GM18870 (cell line): ENCODE results near the gene ATP7A.
"Not testable (repeated sequence)": the region's sequence is repeated elsewhere in the genome, so short reads cannot be mapped to it uniquely, and the experiment has no call there.

Experiments used
- ATAC-seq: cut with Tn5 transposase; IDR thresholded peaks from one replicate; pipeline ENCODE4 v1.9.1; 2021; ENCODE audit warnings: moderate library complexity; ENCODE audit not compliant: unreplicated experiment

The ATP7A gene

GRCh38 chrX:77945031-77945430 lies 34.5 kb downstream of the ATP7A start:
- ATAC-seq, result not testable (repeated sequence)

GRCh38 chrX:77945910-77946545 lies 35.5 kb downstream of the ATP7A start:
- no peak for ATAC-seq

- ATAC-seq, result no peak
Observed at GRCh38 chrX:77946571-77946970, 36.1 kb downstream of the ATP7A start.

- ATAC-seq, result no peak
Observed at GRCh38 chrX:77949840-77950239, 39.3 kb downstream of the ATP7A start.

- no peak for ATAC-seq
Observed at GRCh38 chrX:77952173-77952572, 41.7 kb downstream of the ATP7A start.

- ATAC-seq, result no peak
Observed at GRCh38 chrX:77953302-77953701, 42.8 kb downstream of the ATP7A start.

DNA sequence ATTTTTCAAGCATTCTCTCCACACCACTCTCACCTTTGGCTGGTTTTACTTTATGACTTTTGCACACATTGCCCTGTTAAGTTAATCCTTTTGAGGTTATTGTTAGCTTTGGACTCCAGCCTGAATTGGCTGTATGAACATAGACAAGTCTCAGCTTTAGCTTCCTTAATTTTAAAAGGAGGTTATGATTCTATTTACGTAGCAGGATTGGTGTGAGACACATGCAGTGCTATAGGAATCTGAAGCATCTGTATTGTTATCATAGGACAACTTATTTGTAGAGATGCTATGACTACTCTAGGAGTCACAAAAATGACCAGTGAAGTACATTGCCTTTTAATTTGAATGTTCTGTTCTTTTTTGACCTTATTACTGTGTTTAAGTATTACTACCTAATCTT lies 43.2 kb downstream of the ATP7A start:
- ATAC-seq, result no peak

GRCh38 chrX:77960567-77960966 lies 50.1 kb downstream of the ATP7A start:
- ATAC-seq, result no peak

DNA sequence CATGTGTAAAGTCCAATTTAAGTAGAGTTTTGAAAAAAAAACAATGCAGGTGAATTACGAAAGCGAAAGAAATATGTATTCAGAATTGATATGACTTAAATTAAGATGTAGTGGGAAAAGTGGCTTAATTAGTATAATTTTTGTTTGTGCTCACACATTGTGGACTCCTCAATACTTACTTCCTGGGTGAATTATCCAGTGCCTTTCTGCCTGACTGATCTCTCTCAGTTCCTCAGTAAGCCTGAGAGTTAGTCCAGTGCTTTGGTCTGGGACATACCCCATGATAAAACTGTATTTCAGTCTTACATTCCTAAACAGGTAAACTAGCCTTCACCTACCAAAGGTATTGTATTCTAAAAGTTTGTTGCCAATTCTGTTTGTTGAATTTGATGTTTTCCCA lies 50.6 kb downstream of the ATP7A start:
- no peak for ATAC-seq

- ATAC-seq, result no peak
Observed at GRCh38 chrX:77962068-77962902, 51.8 kb downstream of the ATP7A start.

DNA sequence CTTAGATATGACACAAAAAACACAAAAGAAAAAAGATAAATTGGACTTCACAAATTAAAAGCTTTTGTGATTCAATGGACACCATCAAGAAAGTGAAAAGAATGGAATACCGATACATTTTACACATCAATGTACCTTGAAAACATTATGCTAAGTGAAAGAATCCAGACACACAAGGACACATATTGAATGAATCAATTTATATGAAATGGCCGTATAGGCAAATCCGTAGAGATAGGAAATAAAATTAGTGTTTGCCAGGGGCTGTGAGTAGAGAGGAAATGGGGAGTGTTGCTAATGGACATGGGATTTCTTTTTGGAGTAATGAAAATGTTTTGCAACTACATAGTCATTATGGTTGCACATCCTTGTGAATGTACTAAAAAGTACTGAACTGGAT lies 55.9 kb downstream of the ATP7A start:
- ATAC-seq, result no peak

GRCh38 chrX:77967631-77968030 lies 57.1 kb downstream of the ATP7A start:
- no peak for ATAC-seq

DNA sequence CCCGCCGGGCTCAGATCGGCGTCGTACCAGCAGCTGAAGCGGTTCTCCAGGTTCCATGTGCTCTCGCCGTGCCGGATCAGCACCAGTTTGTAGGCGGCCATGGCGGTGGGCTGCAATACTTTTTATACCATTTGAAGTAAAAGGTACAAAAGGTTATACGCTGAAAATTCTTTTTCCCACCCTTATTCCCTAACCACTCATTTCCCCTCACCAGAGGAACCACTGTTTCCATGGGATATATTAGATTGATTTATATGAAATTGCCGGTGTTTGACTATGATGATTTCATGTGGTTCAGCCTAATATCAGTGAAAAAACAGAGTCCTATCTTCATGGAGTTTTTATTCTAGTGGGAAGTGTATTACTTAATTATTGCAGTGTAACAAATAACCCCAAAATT lies 59.0 kb downstream of the ATP7A start, which contains the start of gene PGAM4:
Gene PGAM4, minus strand, starts transcription at position 101 of the 400 bp plus-strand sequence. Its CDS starts 0 bp downstream, at position 101.
- no peak for ATAC-seq

GRCh38 chrX:77975755-77976154 lies 65.3 kb downstream of the ATP7A start:
- no peak for ATAC-seq

DNA sequence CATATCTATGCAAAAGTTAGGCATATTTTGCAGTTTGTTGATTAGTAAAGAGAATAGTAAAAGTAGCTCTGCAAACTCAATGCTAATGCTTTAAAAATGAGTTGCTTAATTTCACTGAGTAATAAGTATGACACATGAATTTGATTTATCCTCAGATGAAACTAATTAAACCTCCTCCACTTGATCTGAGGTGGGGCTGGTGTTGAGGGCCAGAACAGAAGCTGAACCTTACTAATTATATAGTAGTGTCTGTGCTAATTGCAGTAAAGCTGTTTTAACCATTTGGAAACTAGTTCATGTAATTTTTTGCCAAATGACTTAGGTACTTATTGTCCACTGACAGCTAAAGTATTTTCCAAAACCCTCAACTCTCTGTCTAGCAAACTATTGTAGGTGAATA lies 66.6 kb downstream of the ATP7A start:
- no peak for ATAC-seq

- ATAC-seq, result no peak
Observed at GRCh38 chrX:77977518-77977917, 67.0 kb downstream of the ATP7A start.

GRCh38 chrX:77979870-77980269 lies 69.4 kb downstream of the ATP7A start:
- ATAC-seq, result no peak

GRCh38 chrX:78011846-78012245 lies 101.4 kb downstream of the ATP7A start:
- no peak for ATAC-seq

DNA sequence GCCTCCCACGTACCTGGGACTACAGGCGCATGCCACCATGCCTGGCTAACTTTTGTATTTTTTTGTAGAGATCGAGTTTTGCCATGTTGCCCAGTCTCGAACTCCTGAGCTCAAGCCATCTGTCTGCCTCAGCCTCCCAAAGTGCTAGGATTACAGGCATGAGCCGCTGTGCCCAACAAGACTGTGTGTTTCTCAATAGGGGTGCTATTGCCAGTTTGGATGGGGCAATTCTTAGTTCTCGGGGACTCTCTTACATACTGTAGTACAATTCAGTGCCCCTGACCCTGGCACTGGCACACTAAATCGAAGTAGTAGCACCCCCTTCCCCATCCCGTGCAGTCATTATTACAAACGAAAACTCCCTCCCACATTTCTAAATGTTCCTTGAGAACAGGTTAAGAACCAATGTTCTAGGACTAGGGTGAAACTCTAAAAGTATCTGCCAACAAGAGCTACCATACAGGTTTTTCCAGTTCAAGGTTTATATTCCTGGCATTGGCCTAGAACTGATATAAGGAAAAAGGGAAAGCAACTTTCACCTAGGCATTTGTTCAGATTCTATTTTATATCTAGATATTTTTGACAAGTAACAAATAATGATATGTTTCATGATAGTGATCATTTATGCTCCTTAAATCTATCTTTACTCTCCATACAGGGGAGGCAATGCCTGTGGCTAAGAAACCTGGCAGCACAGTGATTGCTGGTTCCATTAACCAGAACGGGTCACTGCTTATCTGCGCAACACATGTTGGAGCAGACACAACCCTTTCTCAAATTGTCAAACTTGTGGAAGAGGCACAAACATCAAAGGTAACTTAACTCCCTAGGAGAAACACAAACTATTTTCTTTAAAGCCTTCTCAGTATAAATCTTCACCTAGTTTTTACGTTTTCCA lies 109.3 kb downstream of the ATP7A start:
- ATAC-seq, result no peak

DNA sequence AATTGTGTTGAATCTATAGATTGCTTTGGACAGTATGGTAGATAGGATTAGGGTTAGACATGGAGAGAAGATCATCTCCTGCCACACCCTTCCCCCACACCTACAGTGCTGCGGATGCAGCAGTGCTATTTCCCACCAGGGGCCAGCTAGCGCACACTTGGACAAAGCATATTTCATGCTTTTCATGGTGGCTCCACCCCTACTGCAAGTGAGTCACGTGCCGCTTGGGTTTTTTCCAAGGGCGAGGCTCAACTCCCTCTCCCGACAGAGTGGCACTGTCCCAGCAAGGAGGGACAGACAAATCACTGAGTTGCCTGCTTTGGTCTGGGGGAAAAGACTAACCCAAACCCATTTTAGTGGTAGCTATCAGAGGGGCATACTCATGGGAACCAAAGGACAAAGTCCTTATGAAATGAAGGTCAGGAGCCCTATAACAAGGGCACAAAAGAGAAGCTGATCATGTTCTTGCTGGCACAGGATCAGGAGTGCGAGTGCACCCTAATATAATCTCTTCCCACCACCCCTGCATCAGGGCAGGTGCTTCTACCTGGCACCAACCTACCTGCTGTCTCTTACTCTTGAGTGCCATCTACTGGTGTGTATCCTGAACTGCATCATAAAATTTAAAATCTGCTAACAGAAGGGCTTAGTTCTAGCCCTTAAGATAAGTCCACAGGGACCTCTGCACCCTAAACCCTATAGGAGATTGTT lies 114.0 kb downstream of the ATP7A start:
- no peak for ATAC-seq

- no peak for ATAC-seq
Observed at GRCh38 chrX:78027798-78028197, 117.3 kb downstream of the ATP7A start.
